Central memory CD4-positive, alpha-beta T cell (primary cell): ENCODE measurements around the gene RRBP1.

Experiments used
- DNase-seq: peaks from one replicate; pipeline ENCODE4 v3.0.0; 2022

RRBP1 gene

DNA sequence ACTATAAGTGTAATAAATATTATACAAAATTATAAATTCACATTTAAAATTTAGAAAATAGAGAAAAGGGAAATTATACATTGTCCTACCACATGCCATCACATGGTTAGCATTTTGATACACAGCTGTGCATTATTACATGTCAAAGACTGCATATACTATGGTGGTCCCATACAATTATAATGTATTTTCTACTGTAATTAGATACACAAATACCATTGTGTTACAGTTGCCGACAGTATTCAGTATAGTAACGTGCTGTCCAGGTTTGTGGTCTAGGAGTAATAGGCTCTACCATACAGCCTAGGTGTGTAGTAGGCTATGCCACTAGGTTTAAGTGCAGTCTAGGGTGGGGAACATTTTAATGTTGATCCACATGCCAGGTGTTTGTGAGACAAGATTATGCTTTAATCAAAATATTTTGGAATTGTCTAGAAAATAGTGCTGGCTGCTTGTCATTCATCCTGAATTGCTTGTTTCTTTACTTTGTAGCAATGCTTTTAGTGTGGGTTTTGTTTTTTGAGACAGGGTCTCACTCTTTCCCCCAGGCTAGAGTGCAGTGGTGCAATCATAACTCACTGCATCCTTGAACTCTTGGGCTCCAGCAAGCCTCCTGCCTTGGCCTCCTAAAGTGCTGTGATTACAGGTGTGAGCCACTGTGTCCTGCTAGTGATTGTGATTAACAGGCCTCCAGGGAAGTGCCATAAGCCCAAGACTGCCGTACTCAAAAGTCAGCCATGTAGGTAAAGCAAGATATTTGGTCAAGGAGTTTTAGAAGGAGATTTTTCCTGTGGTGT is 73.1 kb downstream of the RRBP1 start:
- DNase-seq, result no peak

DNA sequence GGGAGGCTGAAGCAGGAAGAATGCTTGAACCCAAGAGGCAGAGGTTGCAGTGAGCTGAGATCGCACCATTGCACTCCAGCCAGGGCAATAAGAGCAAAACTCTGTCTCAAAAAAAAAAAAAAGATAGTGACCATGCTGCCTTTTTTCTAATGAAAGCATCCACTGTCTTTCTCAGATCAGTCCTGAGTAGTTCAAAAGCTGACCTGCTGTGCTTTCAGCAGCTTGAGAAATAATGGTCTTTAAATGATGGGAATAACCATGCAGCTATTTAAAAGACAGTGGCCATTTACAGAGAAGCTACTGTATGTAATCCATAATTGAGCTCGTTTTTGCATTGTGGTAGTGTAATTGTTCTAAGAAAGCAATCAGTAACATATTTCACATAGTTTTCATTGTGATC is 76.0 kb downstream of the RRBP1 start:
- DNase-seq, result no peak

DNA sequence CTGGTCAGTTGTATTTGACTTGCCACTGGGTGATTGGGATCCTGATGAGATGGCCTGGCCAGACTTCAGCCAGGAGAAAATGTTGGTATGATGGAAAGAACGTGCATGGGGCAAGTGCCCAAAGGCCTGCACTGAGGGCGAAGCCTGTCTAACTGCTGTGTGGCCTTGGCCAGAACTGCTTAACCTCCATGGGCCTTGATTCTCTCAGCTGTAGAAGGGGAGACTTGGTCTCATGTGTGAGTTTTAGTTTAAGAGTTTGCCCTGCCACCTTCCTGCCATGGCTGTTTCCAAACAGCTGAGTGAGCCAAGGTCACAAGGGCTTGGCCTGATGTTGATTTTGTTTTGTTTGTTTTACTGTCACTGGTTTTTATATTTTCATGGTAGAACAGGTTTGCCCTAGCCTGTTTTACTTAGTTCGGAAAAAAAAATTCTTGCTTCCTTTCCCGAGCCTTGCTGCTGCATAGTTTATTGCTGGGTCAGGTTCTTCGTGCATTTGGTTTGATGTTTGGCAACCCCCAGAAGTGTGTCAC is 76.8 kb downstream of the RRBP1 start:
- DNase-seq, result no peak

DNA sequence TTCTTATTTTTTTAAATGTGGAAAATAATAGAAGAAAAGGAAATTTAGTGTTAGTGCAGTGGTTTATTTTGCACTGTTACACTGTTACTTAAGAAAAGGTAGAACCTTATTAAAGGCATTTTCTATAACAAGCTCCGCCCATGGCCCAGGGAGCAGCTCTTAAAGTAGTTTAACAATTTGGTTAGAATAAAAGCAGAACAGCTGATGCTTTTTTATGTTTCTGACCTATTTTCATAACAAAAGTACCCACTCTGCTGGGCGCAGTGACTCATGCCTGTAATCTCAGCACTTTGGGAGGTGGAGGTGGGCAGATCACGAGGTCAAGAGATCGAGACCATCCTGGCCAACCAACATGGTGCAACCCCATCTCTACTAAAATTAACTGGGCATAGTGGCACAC is 79.5 kb downstream of the RRBP1 start:
- DNase-seq, result no peak

DNA sequence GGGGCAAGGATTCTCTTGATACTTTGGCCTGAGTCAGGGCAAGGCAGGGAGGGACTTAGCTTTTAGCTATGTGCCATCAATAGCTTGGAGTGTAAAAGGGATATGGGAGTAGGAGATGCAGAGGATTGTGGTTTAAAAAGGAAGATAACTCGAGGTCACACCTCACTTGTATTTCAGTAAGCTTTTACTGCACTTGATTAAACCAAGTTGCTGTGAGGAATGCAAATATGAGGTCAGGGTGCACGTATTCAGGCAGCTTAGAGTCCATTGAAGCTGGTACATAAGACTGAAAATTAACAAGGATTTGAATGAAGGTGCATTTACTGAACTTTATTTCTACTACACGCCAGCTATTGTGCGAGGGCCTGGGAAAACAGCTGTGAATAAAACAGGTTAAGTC is 80.1 kb downstream of the RRBP1 start:
- no peak for DNase-seq

DNA sequence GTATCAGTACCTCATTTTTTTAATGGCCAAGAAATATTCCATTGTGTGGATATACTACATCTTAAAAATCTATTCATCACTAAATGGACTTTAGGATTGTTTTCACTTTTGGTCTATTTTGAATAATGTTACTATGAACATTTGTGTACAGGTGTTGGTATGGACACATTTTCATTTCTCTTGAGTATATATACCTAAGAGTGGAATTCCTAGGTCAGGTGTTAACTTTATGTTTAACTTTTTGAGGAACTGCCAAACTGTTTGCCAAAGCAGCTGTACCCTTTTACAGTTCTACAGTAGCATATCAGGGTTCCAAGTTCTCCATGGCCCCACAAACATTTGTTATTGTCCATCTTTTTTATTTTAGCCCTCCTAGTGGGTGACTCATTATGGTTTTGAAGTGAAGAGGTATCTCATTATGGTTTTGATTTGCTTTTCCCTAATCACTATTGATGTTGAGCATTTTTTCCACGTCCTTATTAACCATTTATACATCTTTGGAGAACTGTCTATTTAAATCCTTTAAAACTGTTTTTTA is 84.0 kb downstream of the RRBP1 start:
- DNase-seq, result no peak

DNA sequence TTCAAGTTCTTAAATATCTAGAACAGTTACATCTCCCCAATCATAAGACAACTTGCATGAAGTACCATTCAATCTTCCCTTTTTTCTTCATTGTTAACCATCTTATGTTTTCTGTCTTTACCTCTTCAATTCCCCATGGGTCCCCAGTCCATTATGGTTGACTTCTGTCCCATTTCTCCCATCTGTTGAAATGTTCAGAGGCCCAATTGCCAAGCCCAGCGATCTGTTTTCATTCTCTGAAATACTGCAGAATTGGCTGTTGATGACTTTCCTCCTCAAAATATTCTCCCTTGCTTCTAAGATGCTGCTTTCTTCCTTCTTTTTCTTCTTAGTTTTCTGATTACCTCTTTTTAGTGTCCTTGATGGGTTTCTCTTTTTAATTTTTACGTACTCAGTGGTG is 86.2 kb downstream of the RRBP1 start:
- DNase-seq, result no peak

DNA sequence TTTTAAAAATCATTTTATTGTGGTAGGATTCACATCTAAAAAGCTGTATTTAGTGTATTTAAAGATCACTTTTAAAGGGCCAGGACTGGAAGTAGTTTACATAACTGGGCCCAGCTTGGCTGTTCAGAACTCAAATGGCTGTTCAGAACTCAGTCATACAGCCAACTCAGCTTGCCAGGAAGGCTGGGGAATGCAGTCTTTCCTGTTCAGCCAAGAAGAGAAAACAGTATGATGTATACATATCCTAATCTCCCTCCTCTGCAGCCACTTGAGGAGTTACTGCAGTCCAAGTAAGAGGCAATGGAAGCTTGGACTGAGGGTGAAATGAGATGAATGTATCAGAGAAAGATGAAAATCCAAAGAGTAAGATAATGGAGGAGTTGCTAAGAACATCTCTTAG is 87.6 kb downstream of the RRBP1 start:
- DNase-seq, result no peak

DNA sequence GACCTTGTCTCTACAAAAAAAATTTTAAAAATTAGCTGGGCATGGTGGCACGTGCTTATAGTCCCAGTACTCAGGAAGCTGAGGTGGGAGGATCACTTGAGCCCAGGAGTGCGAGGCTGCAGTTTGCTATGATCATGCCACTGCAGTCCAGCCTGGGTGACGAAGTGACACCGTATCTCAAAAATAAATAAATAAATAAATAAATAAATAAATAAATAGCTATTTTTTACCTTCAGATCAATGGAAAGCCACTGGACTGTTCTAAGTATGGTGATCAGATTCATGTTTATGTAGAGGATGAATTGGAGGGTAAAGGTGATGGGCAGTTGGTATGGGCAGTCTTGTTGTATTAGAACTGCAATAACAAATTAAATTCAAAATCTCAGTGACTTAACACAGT is 88.1 kb downstream of the RRBP1 start:
- DNase-seq, result no peak

DNA sequence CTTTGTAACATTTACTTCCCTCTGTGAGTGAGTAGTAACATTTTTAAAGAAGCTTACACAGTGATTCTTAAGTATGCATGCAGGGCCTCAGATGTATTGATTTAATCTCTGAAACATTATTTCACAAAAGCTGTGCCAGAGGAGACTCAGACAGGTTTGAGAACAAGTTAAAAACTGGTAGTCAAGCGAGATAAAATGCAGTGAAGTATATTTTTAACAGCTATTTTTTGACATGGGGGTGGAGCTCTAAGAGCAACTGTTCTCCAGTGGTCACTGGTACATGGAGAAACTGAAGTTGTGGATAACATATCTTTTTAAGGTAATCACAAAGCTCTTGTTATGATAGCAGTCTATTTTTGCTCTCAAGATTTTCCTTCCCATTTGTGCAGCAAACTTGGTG is 91.8 kb downstream of the RRBP1 start:
- DNase-seq, result no peak

DNA sequence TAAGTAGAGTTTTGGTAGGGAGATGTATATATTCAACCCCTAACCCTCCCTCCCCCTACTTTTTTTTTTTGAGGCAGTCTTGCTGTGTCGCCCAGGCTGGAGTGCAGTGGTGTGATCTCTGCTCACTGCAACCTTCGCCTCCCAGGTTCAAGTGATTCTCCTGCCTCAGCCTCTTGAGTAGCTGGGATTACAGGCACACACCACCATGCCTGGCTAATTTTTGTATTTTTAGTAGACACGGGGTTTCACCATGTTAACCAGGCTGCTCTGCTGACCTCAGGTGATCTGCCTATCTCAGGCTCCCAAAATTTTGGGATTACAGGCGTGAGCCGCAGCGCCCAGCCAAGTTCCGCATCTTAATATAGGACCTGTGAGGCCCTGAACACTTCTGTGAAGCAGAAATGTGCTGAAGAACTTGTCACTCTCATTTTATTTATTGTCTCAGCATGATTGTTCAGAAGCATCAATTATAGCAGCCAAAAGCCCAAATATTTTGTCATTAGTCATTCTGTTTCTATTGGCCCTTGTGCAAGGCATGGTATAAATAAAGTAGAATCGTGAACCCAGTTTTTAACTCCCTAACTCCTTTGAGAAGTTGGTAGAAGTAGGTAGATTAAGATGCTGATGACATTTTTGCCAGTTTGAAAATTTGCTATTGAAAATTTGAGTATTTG is 92.7 kb downstream of the RRBP1 start:
- no peak for DNase-seq

DNA sequence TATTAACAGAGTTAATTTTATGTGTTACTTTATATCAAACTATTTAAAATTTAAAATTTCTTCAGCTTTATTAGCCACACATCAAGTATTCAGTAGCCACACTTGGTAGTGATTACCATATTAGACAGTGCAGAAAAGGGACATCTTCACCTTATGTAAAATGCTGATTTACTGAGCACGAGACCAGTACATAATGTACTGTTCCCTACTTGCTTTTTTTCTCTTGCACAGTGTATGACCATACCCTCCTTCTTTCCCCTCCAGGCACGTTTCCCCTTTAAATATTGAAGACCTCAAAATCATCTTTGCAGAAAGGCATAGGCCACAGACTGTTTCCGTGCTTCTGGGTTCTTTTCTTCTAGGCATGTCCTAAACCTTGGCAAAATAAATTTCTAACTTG is 94.2 kb downstream of the RRBP1 start:
- no peak for DNase-seq

DNA sequence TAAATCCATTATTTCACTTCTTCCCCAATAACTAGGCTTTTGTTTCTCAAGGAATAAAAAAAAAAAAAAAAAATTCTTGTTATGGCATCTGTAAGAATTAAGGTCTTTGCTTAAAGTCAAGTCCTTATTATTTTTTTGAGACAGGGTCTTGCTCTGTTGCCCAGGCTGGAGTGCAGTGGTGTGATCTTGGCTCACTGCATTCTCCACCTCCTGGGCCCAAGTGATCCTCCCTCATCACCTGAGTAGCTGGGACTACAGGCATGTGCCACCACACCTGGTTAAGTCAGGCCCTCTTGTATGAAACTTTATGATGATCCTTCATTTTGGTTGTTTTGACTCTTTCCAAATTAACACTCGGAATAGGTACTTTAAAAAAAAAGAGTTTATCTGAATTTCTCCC is 94.9 kb downstream of the RRBP1 start:
- DNase-seq, result no peak

DNA sequence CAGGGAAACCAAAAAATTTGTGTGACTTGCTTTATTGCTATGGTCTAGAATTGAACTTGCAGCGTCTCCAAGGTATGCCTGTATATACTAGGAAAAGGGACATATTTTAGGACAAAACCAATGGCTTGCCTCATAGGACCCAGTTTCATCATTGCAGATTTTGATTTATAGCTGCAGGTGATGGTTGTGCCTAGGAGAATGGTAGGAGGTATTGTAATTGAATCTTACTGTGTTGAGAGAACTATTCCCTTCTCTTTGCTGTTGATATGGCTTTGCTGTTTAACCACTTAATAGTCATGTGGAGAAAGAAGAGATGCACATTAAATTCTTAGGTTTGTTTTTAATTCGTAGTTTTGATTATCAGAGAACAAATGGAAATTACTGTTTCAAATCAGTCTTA is 95.8 kb downstream of the RRBP1 start:
- no peak for DNase-seq

DNA sequence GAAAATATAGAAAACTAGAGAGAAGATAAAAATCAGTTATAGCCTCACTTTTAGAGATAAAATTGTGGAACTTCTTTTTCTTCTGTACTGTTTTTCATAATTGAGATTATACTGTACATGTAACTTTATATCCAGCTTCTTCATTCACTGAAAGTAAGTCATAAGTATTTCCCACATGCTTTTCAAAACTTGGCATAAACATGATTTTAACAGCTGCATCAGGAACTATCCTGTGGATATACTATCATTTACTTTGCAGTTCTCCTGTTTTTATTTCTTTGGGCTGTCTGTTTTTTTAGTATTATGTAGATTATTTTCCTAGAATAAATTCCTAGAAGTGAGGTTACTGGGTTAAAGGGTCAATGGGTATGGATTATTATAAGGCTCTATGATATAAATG is 97.4 kb downstream of the RRBP1 start:
- no peak for DNase-seq

DNA sequence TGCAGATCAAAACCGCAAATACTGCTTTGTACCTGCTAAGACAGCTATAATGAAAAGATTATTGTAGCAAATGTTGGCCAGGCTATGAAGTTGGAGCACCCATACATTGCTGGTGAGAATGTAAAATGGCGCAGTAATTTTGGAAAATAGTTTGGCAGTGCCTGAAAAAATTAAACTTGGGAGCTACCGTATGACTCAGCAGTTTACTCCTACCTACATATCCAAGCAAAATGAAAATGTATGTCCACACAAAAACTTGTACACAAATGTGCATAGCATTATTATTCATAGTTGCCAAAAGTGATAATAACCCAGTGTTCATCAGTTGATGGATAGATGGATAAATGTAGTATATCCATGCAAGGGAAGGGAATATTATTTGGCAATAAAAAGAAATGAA is 98.9 kb downstream of the RRBP1 start:
- DNase-seq, result no peak

DNA sequence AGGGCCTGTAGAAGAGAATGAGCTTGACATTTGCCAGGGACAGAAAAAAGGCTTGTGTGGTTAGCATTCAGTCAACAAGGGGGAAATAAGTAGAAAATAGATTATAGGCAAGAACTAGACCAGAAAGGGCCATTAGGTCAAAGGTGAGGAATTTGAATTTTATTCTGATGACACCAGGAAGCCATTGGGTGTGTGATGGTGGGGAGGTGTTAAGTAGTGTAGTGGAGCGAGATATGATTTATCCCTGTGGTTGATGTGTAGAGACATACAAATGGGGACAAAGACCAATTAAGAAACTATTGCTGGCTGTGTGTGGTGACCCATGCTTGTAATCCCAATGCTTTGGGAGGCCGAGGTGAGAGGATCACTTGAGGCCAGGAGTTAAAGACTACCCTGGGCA is 101.1 kb downstream of the RRBP1 start:
- no peak for DNase-seq

DNA sequence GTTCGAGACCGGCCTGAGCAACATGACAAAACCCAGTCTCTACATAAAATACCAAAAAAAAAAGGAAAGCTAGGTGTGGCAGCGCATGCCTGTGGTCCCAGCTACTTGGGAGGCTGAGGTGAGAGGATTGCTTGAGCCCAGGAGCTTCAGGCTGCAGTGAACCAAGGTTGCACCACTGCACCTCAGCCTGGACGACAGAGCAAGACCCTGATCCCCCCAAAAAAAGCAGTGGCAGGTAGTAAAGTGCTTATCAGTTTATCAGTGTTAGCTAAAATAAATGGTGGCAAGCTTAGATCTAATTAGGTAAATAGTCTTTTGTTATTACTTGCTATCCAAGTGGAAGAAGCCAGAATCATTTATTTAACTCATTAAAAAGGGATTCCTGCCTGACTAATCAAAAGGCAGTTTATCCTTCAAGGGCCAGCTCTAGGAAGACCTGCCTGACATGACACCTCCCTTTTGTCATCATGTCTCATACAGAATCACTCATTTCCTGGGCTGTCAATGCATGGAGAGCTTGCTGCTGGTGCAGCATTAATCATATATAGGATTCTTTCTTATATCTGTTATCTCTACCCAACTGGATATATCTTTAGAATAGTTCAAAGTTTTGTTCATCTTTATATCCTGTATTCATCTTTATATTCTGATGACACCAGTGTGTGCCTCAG is 102.5 kb downstream of the RRBP1 start:
- no peak for DNase-seq

DNA sequence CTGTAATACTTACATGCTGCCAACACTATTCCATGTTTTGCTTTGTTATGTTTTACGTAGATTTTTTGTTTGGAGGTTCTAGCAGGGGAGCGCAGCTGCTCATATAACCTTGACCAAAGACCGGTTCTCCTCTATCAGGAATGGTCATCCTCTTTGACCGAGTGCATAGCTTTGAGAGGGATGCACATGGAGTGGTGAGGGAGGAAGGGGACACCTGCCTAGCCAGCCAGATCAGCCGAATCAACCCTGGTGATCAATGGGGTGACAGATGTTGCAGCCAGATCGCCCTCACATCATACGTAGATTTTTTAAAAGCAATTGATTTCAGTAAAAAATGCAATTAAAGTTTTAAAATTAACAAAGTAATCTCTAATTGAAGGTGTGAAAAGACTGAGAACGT is 105.8 kb downstream of the RRBP1 start:
- DNase-seq, result no peak

DNA sequence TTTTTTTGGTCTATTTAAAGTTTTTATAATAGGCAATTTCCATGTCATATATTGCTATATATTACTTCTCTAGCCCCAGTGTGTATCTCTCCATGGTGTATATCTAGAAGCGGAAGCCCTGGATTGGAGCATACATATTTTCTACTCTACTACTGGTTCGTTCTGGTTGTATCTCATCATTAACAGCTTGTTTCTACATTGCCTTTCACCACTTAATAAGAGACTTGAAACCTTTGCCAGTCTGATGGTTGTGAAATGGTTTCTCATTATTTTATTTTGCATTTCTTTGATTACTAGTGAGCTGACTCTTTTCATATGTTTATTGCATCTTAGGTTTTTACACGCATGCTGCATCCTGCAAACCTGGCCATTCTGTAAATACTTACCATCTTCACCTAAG is 108.6 kb downstream of the RRBP1 start:
- no peak for DNase-seq

DNA sequence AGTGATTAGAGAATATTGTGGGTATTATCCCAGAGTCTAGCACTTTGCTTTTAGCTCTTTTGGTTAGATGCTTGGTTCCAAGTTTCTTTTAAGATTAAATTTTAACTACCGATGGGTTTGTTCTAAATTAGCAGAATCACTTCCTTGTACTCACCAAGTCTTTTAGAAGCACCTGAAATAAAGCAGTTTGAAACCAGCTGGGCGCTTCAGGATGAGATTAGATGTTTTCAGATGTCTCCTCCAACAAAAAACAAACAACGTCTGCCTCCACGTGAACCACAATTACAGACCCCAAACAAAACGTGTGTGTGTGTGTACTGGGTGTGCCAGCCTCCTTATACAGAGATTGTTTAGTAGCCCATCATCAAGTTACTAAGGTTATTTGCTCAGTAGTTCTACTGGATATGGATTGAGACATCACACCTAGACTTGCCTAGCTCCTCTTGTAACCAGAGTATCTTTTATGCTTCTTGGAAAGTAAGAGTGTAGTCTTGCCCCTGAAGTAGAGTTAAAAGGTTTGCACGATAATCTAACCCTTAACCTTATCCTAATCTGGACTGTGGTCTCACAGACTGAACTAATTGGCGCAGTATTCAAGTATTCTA is 109.9 kb downstream of the RRBP1 start:
- no peak for DNase-seq

DNA sequence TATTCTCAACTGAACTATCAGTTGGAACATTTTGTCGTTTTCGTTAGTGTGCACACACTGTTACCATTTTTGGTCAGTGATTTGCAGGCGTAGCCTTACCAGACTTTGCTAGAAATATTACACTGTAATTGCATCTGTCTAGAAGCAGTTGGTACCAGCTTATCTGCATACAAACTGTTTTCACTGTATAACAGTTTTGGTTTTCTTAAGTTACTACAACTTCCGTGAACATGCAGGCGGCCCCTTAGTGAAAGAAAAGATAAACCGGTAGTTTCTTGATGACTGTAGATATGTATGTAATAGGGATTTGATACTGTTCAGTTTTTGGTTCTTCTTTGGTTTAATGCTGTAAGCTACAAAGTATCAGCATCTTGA is 110.9 kb downstream of the RRBP1 start:
- no peak for DNase-seq
